OCI-LY1 (cell line): ENCODE measurements around the gene ZAP70.

ENCODE experiments used
- H2AFZ ChIP-seq: fragments of 200-600 bp; sonication (generic), shearing (Covaris generic); 2 replicates; pipeline ENCODE4 v1.6.0; 2014; ENCODE audit warnings: antibody characterized with exemption, mild to moderate bottlenecking, low read length
- H3F3A ChIP-seq: fragments of 200-600 bp; sonication (generic), shearing (Covaris generic); 2 replicates; pipeline ENCODE4 v1.6.0; 2014; ENCODE audit warnings: mild to moderate bottlenecking, antibody characterized with exemption, low read length, moderate library complexity; ENCODE audit not compliant: insufficient read depth
- H3K27ac ChIP-seq: fragments of 200-600 bp; sonication (generic); 2 replicates; pipeline ENCODE4 v1.5.1; 2014; ENCODE audit warnings: low read length, mixed run types, mild to moderate bottlenecking, low read depth; ENCODE audit not compliant: poor library complexity, severe bottlenecking
- H3K27me3 ChIP-seq: fragments of 200-600 bp; sonication (generic); 2 replicates; pipeline ENCODE4 v1.6.0; 2014; ENCODE audit warnings: antibody characterized with exemption, mild to moderate bottlenecking, low read length, moderate library complexity; ENCODE audit not compliant: insufficient read depth
- H3K36me3 ChIP-seq: fragments of 200-600 bp; sonication (generic); 2 replicates; pipeline ENCODE4 v1.6.1; 2014; ENCODE audit warnings: mild to moderate bottlenecking, antibody characterized with exemption, low read length, moderate library complexity, mixed read lengths; ENCODE audit not compliant: insufficient read depth
- H3K4me1 ChIP-seq: fragments of 200-600 bp; sonication (generic); 2 replicates; pipeline ENCODE4 v1.5.1; 2014; ENCODE audit warnings: mild to moderate bottlenecking, low read length, moderate library complexity; ENCODE audit not compliant: insufficient read depth, severe bottlenecking
- H3K4me2 ChIP-seq: fragments of 200-600 bp; sonication (generic), shearing (Covaris generic); 2 replicates; pipeline ENCODE4 v1.6.1; 2014; ENCODE audit warnings: low read length
- H3K4me3 ChIP-seq: fragments of 200-600 bp; sonication (generic); 2 replicates; pipeline ENCODE4 v1.5.1; 2014; ENCODE audit warnings: low read length, low read depth, mild to moderate bottlenecking, mixed read lengths; ENCODE audit not compliant: poor library complexity, severe bottlenecking
- H3K79me2 ChIP-seq: fragments of 200-600 bp; shearing (Covaris generic); 2 replicates; pipeline ENCODE4 v1.6.1; 2016; ENCODE audit warnings: mixed run types, low read length, mixed read lengths; ENCODE audit not compliant: insufficient read depth
- H3K9ac ChIP-seq: fragments of 200-600 bp; sonication (generic), shearing (Covaris generic); 2 replicates; pipeline ENCODE4 v1.6.1; 2014; ENCODE audit warnings: mild to moderate bottlenecking, low read length, mixed read lengths
- H3K9me2 ChIP-seq: fragments of 200-600 bp; sonication (generic), shearing (Covaris generic); 2 replicates; pipeline ENCODE4 v1.6.1; 2014; ENCODE audit warnings: low read depth, mild to moderate bottlenecking, low read length, mixed read lengths
- H3K9me3 ChIP-seq: fragments of 200-600 bp; shearing (Covaris generic); 2 replicates; pipeline ENCODE4 v1.6.1; 2014; ENCODE audit warnings: low read length, mixed read lengths
- H4K20me1 ChIP-seq: fragments of 200-600 bp; sonication (generic), shearing (Covaris generic); 2 replicates; pipeline ENCODE4 v1.6.0; 2016; ENCODE audit warnings: mild to moderate bottlenecking, low read length; ENCODE audit not compliant: insufficient read depth
- CTCF ChIP-seq: fragments of 200-600 bp; sonication (generic), shearing (Covaris generic); IDR thresholded peaks from 2 replicates; pipeline ENCODE4 v1.5.1; 2017; ENCODE audit warnings: mild to moderate bottlenecking, antibody characterized with exemption, low read length, moderate library complexity, mixed read lengths
- EZH2 ChIP-seq: fragments of 200-600 bp; sonication (generic), shearing (Covaris generic); IDR thresholded peaks from 2 replicates; pipeline ENCODE4 v1.8.0; 2017; ENCODE audit warnings: borderline replicate concordance, mixed run types, mild to moderate bottlenecking, antibody characterized with exemption, low read length, moderate library complexity, mixed read lengths

ZAP70 gene

DNA sequence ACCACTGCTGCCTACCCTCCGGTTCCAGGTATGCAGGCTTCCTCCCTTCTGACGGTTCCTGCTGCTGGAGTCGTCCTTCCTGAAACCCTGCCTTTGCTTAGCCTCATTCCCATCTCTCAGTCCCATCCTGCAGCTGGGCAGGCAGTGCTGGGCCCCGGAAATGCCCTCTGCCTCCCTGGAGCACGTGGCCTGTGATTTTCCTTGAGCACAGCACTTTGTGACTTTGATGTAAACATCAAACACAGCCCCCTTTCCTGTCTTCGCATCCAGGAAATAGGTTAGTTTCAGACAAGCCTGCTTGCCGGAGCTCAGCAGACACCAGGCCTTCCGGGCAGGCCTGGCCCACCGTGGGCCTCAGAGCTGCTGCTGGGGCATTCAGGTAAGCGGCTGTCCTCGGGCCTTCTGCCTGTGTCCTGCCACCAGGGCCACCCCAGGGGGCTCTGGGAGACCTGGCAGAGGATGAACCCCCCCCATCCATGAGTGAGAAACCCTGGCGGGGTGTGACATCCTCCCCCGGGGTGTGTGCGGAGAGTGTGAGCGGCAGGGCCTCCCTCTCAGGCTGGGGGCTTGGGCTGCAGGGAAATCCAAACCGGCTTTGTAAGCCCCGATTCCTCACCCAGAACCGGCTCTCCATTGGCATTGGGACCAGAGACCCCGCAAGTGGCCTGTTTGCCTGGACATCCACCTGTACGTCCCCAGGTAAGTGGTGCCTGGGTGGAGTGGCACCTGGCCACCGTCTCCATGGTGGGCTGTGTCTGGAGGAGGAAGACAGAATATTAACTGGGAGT lies at the start of gene ZAP70:
ZAP70 (plus strand) TSS at position 281 of the 788 bp plus-strand sequence. CDS start 10,461 bp downstream, outside the sequence.
- no peak within 1 kb of the TSS for H3K27ac ChIP-seq
- H3K4me1 ChIP-seq = peaks cover 19% of the 10 kb centered on the region
- peak within 1 kb of the TSS; percentile 6; the same call in 1 of the 2 replicates for H3K9ac ChIP-seq
- no peaks in the 10 kb centered on the region for H4K20me1 ChIP-seq
- H2AFZ ChIP-seq = no peak within 1 kb of the TSS
- peak within 1 kb of the TSS; percentile 5 for H3K4me2 ChIP-seq
- H3K4me3 ChIP-seq = no peak within 1 kb of the TSS
- TF ChIP-seq CTCF (no peak), EZH2 (no peak)
- no peaks in the 10 kb centered on the region for H3K36me3 ChIP-seq
- no peaks in the 10 kb centered on the region for H3K27me3 ChIP-seq
- no peaks in the 10 kb centered on the region for H3K9me3 ChIP-seq
- H3K9me2 ChIP-seq = no peaks in the 10 kb centered on the region
- H3K79me2 ChIP-seq = no peaks in the 10 kb centered on the region
- H3F3A ChIP-seq = no peaks in the 10 kb centered on the region

DNA sequence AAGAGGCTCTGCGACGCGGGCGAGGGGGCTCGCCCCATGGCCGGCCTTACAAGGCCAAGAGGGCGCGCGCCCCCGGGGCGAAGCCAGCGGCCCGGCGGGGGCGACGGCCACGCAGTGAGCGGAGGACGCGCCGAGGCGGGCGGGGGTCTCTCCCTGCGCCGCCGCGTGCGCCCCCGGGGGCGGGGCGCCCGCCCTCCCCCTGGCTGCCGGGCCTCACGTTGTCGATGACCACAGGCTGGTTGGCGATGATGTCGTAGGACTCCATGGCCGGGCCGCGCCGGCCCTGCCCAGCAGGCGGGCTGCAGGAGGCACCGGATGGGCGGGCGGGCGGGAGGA lies 49.8 kb upstream of the ZAP70 start:
- Histone ChIP-seq H3K9me3 (no peaks in the 10 kb centered on the region), H4K20me1 (no peaks in the 10 kb centered on the region), H3K27me3 (no peaks in the 10 kb centered on the region), H3K9ac (peak overlapping the region; percentile 85), H3K9me2 (no peaks in the 10 kb centered on the region), H3K4me3 (peak overlapping the region; percentile 80), H3K4me2 (peak overlapping the region; percentile 98), H3K27ac (peak overlapping the region; percentile 27), H3K79me2 (peaks cover 5% of the 10 kb centered on the region), H3K36me3 (peaks cover 14% of the 10 kb centered on the region; the same call in 1 of the 2 replicates), H3K4me1 (peaks cover 28% of the 10 kb centered on the region), H3F3A (no peaks in the 10 kb centered on the region), H2AFZ (no peak overlapping the region)
- TF ChIP-seq EZH2 (no peak), CTCF (no peak)

DNA sequence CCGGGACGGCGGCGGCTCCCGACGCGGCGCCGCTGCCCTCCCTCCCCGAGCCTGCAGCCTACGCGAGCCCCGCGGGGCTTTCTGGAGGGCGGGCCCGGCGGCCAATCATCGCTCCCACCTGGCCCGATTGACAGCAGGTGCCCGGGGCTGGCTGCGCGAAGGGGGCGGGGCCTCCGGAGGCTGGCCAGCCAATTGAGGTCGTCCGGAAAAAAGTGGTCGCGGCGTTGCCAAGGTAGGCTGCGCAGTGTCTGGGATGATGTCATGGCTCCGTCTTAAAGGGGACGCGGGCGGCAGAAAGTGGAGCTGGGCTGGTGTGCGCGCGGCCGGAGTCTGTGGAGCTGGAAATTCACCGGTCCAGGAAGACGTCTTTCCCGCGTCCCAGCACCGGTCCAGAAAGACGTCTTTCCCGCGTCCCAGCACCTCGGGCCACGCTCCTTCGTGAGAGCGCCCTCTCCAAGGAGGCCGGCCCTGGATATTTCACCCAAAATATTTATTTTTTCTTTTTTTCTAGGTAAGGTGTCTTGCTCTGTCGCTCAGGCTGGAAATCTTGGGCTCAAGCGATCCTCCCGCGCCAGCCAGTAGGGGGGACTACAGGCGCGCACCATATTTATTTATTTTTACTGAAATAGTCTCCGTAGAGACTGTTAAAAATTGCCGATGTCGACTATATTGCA lies 49.3 kb upstream of the ZAP70 start, which contains the start of gene ACTR1B:
ACTR1B (minus strand) TSS at position 83 of the 674 bp plus-strand sequence. CDS start 154 bp downstream, outside the sequence.
- H3K9me2 ChIP-seq = no peaks in the 10 kb centered on the region
- peak within 1 kb of the TSS; percentile 98 for H3K4me2 ChIP-seq
- peak within 1 kb of the TSS; percentile 67 for H3K27ac ChIP-seq
- peak within 1 kb of the TSS; percentile 60 for H2AFZ ChIP-seq
- peaks cover 10% of the 10 kb centered on the region; the same call in 1 of the 2 replicates for H3K36me3 ChIP-seq
- H4K20me1 ChIP-seq = no peaks in the 10 kb centered on the region
- peak within 1 kb of the TSS; percentile 80 for H3K4me3 ChIP-seq
- no peaks in the 10 kb centered on the region for H3F3A ChIP-seq
- peaks cover 28% of the 10 kb centered on the region for H3K4me1 ChIP-seq
- TF ChIP-seq EZH2 (no peak), CTCF (peak; percentile 68)
- no peaks in the 10 kb centered on the region for H3K27me3 ChIP-seq
- peak within 1 kb of the TSS; percentile 85 for H3K9ac ChIP-seq
- H3K9me3 ChIP-seq = no peaks in the 10 kb centered on the region
- peaks cover 5% of the 10 kb centered on the region for H3K79me2 ChIP-seq
